Mesenteric fat pad (tissue), 1 donor: Measurements from ENCODE around the gene RNF34. TPM values are rescaled to one million over a fixed set of nuclear protein-coding genes. Genes with fewer than 3 reads are reported as not detected.

Experiments used
- DNase-seq: peaks from one replicate; pipeline ENCODE4 v3.0.0-alpha.2; 2020; ENCODE audit warnings: low spot score
- microRNA-seq: library from miRNA; unstranded; fragments of <30 nt; microRNA quantifications from one replicate; pipeline ENCODE4 v1.2.0, GENCODE V29; 2020; ENCODE audit warnings: borderline number of aligned reads
- total RNA-seq: library from RNA; stranded (reverse); fragmentation: NEBNext Ultra II Directional; extraction: Animal tissue kit (Norgen Biotek cat#: 25700); gene quantifications from one replicate; pipeline ENCODE4 v1.2.1, GENCODE V29; 2021
- donor health status: DM: yes; HTN: yes; CAD: no.

The RNF34 gene
- total RNA-seq, 1 donor from 2014 or later: 26.3 TPM

DNA sequence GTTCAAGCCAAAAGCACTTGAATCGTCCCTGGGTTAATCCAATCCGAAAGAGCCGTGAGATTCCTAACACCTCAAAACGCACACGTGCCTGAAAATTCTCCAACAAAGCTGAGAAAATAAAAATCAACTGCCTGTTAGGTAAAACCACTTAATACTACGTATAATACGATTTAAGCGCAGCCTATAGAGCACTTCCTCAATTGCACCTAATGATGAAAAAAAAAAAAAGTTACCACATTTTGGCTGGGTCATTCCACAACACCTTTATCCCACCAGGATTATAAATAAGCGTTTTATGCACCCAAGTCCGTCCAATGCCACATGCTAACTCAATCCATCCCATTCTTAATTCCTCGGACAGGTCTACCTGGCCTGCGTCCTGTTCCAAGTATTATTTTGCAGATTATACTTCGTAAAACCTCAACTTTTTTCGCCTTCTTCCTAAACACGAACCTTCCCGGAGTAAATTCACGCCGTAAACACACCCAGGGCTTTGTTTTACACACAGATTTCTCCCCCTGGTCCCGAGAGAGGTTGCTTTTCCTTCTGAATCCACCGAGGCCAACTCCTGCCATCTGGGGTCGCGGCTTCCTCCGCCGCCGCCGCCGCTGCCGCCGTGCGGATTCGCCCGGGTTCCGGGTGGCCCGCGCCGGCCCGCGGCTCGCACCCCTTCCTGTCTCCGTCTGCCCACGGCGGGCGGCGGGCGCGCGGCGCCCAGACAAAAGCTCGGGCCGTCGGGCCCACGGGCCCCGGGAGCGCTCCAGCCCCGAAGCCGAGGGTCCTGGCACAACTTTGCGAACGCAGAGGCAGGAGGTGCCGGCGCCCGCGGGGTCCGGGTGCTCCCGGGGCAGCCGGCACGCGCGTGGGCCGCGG is 66.2 kb downstream of the RNF34 start:
- no peak for DNase-seq

DNA sequence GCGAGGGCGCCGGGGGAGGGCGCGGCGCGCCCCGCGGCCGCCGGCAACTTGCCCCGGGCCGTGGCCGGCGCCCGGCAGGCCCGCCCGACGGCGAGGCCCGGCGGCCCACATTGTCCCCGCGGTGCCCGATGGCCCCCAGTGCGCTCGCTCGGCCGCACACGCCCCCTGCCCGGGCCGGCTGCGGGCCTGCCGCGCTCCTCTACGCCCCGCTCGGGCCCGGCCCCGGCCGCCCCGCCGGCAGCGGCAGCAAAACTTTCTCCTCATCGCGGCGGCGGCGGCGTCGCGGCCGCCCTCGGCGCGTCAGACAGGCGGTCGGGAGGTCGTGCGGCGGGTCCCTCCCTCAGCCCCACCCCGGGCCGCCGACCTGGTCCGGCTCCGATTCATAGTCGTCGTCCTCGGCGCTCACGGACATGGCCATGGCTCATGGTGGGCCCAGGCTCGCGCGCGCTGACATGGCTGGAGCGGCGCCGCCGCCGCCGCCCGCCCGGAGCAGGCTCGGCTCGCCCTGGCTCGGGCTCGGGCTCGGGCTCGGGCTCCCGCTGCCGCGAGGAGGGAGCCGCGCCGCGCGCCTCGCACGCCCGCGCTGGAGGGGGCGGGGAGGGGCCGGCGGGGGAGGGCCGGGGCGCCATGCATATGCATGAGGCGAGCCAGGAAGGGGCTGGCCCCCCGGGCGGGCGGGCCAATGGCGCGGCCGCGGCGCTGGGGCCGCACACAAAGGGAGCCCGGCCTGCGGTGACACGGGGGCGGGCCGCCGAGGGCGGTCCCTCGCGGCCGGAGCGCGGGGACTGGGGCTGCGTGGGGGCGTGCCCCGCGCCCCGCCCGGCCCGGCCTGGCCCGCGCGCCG is 67.1 kb downstream of the RNF34 start:
- DNase-seq: peak; percentile 95

DNA sequence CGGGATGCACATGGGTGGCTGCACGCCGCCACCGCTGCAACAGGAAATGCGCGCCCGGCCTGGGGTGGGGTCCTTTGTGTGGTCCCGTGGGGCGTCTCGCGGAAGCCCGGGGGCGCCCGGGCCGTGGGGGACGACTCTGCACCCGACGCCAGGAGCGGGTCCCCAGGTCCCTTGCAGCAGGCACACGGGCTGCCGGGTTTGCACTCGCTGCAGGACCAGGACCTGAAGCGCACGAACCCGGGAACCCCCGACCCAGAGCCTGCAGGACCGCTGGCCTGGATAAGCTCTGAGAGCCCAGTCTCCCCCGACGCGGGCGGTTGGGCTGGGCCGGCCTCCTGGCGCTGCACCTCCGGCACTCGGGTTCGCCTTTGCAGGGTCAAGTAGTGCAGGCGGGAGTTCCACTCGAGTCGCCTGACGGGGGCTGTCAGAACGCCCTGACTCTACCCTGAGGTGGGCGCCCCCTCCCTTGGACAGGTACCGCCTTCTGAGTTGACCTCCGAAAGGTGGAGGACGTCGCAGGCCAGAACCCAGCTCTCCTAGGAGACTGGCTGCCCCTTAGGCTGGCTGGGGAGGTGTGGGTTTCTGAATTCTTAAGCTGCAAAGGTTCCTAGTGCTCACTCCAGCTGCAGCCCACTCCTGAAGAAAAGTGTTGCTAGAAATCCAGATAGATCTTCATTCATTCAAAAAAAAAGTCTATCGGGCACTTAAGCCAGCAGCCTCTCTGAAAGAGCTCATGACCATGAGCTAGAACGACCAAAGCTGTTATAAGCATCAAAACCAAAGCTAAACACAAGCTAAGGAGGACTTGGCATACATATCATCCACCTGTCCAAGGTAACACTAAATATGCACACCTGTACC is 68.0 kb downstream of the RNF34 start:
- no peak for DNase-seq

DNA sequence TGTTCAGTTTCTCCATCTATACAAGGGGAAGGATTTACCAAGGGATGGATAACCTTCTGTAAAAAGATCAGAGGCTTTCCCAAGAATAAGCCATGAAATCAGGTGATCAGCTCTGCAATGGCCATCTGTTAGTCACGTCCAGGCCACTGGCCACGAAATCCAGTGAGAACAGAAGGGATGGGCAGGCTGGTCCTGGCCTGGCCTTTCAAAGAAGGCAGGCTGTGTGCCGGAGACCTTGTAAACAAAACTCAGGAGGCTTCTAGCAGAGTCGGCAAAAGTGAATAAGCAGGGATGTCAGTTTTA is 68.5 kb downstream of the RNF34 start:
- DNase-seq: no peak

DNA sequence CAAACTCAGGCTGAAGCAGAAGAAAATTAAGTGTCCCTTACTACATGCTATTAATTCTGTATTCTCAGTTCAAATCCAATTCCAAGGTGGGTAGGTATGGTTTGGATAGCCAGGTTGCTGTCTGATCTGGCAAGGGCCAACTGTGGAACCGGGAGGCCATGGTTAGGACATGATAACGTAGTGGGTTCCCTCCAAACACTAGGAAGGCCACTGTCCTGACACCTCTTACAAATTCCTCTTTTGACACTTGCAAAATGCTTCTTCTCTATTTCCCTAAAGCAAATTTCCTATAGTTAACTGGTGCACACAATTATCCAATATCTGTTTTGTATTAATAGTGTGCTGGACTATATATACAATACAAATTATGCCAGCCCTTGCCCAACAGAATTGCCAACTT is 70.8 kb downstream of the RNF34 start:
- DNase-seq: no peak

DNA sequence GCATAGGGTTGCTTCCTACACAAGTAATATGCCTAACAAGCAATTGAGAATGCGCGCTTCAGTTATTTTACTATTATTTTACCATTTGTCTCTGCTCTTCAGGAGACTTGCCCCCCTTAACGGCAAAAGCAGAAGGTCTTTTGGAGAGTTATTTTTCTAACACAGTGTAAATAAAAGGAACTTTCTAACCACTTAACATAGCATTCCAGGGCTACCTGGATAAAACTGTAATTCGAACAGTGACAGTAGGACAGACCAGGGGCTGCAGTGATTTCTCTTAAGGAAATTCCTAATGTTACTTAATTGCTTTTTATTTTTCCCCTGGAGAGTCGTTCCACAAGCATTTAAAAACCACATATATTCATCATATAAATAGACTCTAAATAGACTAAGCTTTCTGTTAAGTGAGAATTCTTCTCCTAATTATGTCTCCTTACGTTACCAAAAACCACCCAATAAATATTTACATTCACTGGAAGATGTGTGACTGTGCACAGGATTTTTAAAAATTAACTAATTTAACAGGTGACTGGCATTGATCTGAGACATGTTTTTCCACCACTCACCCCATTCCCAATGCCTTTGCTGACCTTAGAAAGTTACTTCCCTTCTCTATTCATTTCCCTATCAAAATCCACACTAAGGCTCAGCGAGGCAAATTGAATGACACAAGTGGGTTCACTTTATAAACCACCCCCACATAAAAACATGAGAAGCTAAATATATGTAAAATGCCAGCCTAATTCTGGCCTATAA is 72.4 kb downstream of the RNF34 start:
- no peak for DNase-seq

Small RNA genes within 50 kb of the gene (microRNA-seq; reads per million reads assigned to microRNA genes)
- gene MIR7107: not detected

Other genes starting within 250 kb of the RNF34 start
- 40.8 TPM for gene P2RX4, start 190.0 kb upstream of the RNF34 start, total RNA-seq
- 50.5 TPM for gene CAMKK2, start 103.4 kb upstream of the RNF34 start, total RNA-seq
- gene ANAPC5, start 47.7 kb upstream of the RNF34 start, total RNA-seq: 80.9 TPM
- gene KDM2B, start 180.9 kb downstream of the RNF34 start, total RNA-seq: 17.2 TPM
- gene ORAI1, start 226.4 kb downstream of the RNF34 start, total RNA-seq: 19.8 TPM